Epithelial cell of proximal tubule (primary cell): Measurements from ENCODE around the gene CCSER1. TPM values are rescaled to one million over a fixed set of nuclear protein-coding genes. Genes with fewer than 3 reads are reported as not detected.

Source experiments
- DNase-seq: peaks from one replicate; pipeline ENCODE4 v3.0.0-alpha.2; 2011; ENCODE audit warnings: low read depth
- H3K4me3 ChIP-seq: 2 replicates; pipeline ENCODE4 v1.5.1; 2011; ENCODE audit warnings: low read depth, mild to moderate bottlenecking, low read length
- total RNA-seq: library from RNA; depleted of rRNA; stranded (reverse); fragments of >200 nt; gene quantifications from 2 replicates; pipeline ENCODE4 v1.2.3, GENCODE V29; 2015
- TF ChIP-seq, protein P1 (sequence below): conservative IDR thresholded peaks from 2 replicates; pipeline ENCODE4 v1.5.1; 2012; ENCODE audit warnings: low read depth, mild to moderate bottlenecking, low read length

Gene CCSER1
- total RNA-seq, 1 donor from 2014 or later, result not detected

DNA sequence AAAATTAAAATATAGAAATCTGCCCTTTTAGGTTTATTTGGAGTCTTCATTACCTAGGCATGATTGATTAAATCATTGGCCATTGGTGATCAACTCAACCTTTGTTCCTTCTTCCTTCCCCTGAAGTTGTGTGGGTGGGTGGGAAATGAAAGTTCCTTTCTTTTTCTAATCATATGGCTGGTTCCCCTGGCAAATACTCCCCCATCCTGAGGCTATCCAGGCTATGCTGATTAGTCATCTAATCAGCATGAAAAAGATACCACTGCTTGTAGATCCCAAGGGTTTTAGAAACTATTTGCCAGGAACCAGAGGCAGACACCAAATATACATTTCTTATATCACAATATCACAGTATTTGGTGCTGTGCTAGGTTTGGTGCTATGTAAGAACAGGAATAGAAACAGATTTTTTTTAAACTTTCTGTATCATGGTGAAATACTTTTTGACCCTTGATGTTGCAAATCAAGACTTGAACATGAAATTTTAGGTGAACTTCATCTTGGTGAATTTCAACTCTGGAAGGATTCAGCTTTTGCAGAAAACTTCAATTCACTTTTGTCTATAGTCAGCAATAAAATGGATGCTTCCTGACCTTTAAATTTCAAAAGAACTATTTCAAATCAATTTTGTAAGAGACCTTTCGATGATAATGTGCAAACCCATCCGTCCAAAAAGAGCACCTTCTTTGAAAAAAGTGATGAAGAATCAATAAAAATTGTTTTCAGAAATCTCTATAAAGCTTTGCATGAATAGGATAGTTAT lies 71.1 kb downstream of the CCSER1 start:
- DNase-seq, result no peak
- TF ChIP-seq, protein P1, sequence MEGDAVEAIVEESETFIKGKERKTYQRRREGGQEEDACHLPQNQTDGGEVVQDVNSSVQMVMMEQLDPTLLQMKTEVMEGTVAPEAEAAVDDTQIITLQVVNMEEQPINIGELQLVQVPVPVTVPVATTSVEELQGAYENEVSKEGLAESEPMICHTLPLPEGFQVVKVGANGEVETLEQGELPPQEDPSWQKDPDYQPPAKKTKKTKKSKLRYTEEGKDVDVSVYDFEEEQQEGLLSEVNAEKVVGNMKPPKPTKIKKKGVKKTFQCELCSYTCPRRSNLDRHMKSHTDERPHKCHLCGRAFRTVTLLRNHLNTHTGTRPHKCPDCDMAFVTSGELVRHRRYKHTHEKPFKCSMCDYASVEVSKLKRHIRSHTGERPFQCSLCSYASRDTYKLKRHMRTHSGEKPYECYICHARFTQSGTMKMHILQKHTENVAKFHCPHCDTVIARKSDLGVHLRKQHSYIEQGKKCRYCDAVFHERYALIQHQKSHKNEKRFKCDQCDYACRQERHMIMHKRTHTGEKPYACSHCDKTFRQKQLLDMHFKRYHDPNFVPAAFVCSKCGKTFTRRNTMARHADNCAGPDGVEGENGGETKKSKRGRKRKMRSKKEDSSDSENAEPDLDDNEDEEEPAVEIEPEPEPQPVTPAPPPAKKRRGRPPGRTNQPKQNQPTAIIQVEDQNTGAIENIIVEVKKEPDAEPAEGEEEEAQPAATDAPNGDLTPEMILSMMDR, result no peak

DNA sequence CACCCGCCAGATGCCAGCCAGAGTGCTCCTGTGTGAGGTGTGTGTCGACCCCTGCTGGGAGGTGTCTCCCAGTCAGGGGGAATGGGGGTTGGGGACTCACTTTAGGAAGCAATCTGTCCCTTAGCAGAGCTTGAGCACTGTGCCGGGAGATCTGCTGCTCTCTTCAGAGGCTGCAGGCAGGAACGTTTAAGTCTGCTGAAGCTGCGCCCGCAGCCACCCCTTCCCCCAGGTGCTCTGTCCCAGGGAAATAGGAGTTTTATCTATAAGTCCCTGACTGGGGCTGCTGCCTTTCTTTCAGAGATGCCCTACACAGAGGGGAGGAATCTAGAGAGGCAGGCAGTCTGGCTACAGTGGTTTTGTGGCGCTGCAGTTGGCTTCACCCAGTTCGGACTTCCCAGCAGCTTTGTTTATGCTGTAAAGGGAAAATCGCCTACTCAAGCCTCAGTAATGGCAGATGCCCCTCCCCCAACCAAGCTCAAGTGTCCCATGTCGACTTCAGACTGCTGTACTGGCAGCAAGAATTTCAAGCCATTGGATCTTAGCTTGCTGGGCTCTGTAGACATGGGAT lies 80.8 kb downstream of the CCSER1 start:
- H3K4me3 ChIP-seq, result no peak overlapping the region
- TF ChIP-seq, protein P1, result no peak
- no peak for DNase-seq

More for the DNA sequence above, 71.1 kb downstream of the CCSER1 start:
- no peak overlapping the region for H3K4me3 ChIP-seq

DNA sequence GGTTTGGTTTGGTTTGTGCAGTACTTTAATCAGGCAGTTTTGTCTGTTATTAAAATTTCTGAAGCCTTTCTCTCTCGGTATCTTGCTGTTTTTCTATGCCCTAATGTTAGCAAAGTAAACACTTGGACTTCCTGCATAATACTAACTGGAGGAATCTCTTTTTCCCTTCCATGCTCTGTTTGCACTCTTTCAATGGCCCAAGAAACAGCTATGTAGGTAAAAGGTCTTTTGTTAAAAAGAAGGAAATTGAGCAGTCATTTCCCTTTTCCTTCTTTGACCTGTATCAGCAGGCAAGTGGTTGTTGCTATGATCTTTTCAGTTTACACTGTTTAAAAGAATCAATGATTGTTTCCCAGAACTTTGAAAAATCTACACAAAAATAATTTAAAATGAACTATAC lies 82.7 kb downstream of the CCSER1 start:
- TF ChIP-seq, protein P1, result no peak
- DNase-seq, result no peak
- no peak overlapping the region for H3K4me3 ChIP-seq

DNA sequence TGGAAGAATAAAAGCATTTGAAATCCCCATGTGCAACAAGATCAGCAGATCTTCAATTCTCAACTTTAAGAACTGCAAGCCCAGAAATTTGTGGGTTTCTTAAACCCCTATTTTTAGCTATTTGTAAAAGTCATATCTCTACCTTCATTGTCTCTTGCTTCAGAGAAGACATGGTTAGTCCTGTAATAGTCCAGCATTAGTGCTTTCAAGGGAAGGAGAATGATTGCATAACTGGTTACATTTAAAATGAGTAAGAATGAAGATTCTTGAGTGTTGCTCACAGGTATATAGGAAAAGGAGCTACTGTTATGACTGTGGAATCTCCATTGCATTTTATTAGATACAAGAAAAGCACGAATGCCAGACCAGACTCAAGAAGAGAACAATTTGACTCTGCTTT lies 84.0 kb downstream of the CCSER1 start:
- TF ChIP-seq, protein P1, result no peak
- H3K4me3 ChIP-seq, result no peak overlapping the region
- DNase-seq, result no peak

DNA sequence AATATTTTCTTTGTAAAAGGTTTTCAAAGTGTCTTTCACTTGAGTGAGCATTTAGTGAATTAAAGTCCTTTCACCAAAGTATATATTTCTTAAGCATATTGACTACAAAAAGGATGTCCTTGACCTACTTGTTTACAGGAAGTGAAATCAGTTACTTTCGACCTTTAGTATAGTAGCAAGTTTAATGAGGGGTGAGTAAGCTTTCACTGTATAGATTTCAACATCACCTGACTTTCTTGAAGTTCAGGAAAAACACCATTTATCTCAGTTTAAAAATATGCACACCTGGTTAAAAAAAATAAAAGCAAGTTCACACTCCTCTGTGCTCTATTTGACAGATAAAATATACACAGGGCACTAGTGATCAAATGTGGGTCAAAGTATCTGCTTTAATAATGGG lies 88.1 kb downstream of the CCSER1 start:
- no peak overlapping the region for H3K4me3 ChIP-seq
- DNase-seq, result no peak
- TF ChIP-seq, protein P1, result no peak

DNA sequence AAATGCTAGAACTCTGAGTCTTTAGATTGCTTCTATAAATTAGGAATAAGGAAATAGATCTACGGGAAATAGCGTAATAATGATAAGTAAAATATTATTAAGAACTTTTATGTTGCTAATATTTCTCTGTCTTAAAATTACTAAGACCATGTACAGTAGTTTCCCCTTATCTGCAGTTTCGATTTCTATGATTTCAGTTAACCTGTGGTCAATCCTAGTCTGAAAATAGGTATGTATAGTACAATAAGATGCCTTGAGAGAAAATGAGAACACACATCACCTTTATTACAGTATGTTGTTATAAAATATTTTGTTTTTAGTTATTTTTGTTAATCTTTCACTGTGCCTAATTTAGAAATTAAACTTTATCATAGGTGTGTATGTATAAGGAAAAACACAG lies 92.6 kb downstream of the CCSER1 start:
- H3K4me3 ChIP-seq, result no peak overlapping the region
- TF ChIP-seq, protein P1, result no peak
- no peak for DNase-seq

DNA sequence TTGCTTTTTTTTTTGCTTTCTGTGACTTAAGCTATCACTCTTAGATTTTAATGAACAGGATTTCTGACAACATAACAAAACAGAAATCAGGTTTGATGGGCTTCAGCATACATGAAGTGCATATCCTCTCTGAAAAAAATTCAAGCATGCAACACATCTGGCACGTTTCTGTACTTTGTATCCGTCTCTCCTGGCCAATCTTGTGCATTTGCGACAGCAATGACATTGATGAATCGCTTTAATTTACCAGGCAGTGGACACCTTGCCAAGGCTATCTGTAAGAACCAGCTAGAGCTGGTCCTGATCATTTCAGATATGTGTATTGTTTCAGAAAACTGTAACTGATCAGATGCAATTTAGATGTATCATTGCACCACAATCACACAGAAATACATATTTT lies 93.3 kb downstream of the CCSER1 start:
- DNase-seq, result no peak
- TF ChIP-seq, protein P1, result no peak
- no peak overlapping the region for H3K4me3 ChIP-seq
